Ishikawa (cell line): ENCODE measurements around the gene B4GALNT4.

Source experiments
- CEBPB ChIP-seq: IDR thresholded peaks from 2 replicates; pipeline ENCODE4 v1.6.1; 2012
- EP300 ChIP-seq: IDR thresholded peaks from 2 replicates; pipeline ENCODE4 v1.6.1; 2012; ENCODE audit warnings: borderline replicate concordance
- MAX ChIP-seq: IDR thresholded peaks from 2 replicates; pipeline ENCODE4 v1.6.1; 2012
- RAD21 ChIP-seq: IDR thresholded peaks from 2 replicates; pipeline ENCODE4 v1.6.1; 2012; ENCODE audit warnings: low read depth
- TAF1 ChIP-seq: IDR thresholded peaks from 2 replicates; pipeline ENCODE4 v1.6.1; 2012; ENCODE audit warnings: low read depth, mild to moderate bottlenecking
- TEAD4 ChIP-seq: IDR thresholded peaks from 2 replicates; pipeline ENCODE4 v1.6.1; 2012
- YY1 ChIP-seq: IDR thresholded peaks from 2 replicates; pipeline ENCODE4 v1.6.1; 2012; ENCODE audit warnings: low read depth
- ZBTB7A ChIP-seq: IDR thresholded peaks from 2 replicates; pipeline ENCODE4 v1.6.1; 2012; ENCODE audit warnings: low read depth

- no peak for TF ChIP-seq CEBPB
- no peak for TF ChIP-seq YY1
- TF ChIP-seq MAX = no peak
- TF ChIP-seq RAD21 = no peak
- TF ChIP-seq EP300 = no peak
- no peak for TF ChIP-seq ZBTB7A
- TF ChIP-seq TAF1 = no peak
- no peak for TF ChIP-seq TEAD4
Observed at GRCh38 chr11:330307-330693, 39.0 kb upstream of the B4GALNT4 start.
